MCF 10A (cell line): ENCODE results near the gene COX7A2. TPM values are rescaled to one million over a fixed set of nuclear protein-coding genes. Genes with fewer than 3 reads are reported as not detected.

Experiments used
- BruUV-seq: library from RNA; stranded (reverse); fragments of 400-500 nt; replicated peaks from 2 replicates; lab custom pipeline; 2021; lab: Mats Ljungman, UMichigan
- CTCF ChIA-PET: fragments of 300-600 bp; sonication (Branson Sonifier 250); formaldehyde crosslinking; extraction: SDS; loops from one replicate; lab custom pipeline; 2021; ENCODE audit warnings: antibody characterized with exemption, inconsistent platforms; lab: Yijun Ruan, JAX
- POLR2A ChIA-PET: fragments of 300-600, 350-650 bp; sonication (Branson Sonifier 250); formaldehyde crosslinking; extraction: SDS; loops from one replicate; lab custom pipeline; 2020; ENCODE audit warnings: antibody characterized with exemption, inconsistent platforms; lab: Yijun Ruan, JAX
- DNase-seq: peaks from one replicate; pipeline ENCODE4 v3.0.0-alpha.2; 2018; ENCODE audit not compliant: unreplicated experiment
- H3K27ac Mint-ChIP-seq: one replicate; pipeline ENCODE4 v1.8.0; 2022; ENCODE audit warnings: mild to moderate bottlenecking, low read depth, mixed read lengths; ENCODE audit not compliant: unreplicated experiment
- H3K27me3 Mint-ChIP-seq: one replicate; pipeline ENCODE4 v1.8.0; 2022; ENCODE audit warnings: mixed read lengths; ENCODE audit not compliant: insufficient read depth, unreplicated experiment
- H3K36me3 Mint-ChIP-seq: one replicate; pipeline ENCODE4 v1.8.0; 2022; ENCODE audit warnings: mild to moderate bottlenecking, moderate library complexity, mixed read lengths; ENCODE audit not compliant: insufficient read depth, unreplicated experiment
- H3K4me1 Mint-ChIP-seq: one replicate; pipeline ENCODE4 v1.8.0; 2022; ENCODE audit warnings: mixed read lengths; ENCODE audit not compliant: insufficient read depth, unreplicated experiment
- H3K4me3 Mint-ChIP-seq: one replicate; pipeline ENCODE4 v1.8.0; 2022; ENCODE audit warnings: mild to moderate bottlenecking, moderate library complexity, mixed read lengths; ENCODE audit not compliant: unreplicated experiment
- H3K9me3 Mint-ChIP-seq: one replicate; pipeline ENCODE4 v1.8.0; 2022; ENCODE audit warnings: mixed read lengths; ENCODE audit not compliant: unreplicated experiment
- CTCF ChIP-seq: fragments of 200-600 bp; IDR thresholded peaks from one replicate; pipeline ENCODE4 v1.8.0; 2022; ENCODE audit warnings: antibody characterized with exemption, mild to moderate bottlenecking; ENCODE audit not compliant: unreplicated experiment
- intact Hi-C: fragments of 100-400 bp; cut with micrococcal nuclease; formaldehyde crosslinking; loops from 2 replicates; pipeline ENCODE4 v1.14.1; 2022
- total RNA-seq: library from RNA; stranded (reverse); gene quantifications from 2 replicates; pipeline ENCODE4 v1.2.3, GENCODE V29; 2022

The COX7A2 gene
- total RNA-seq, 1 experiment from 2014 or later = 316 TPM

- ChIA-PET POLR2A (interaction anchor here (0.6 to 11.1 kb wide), 23 partner anchors 9 to 1766 kb away, joined by 3 to 314 read pairs (median 5); partner anchors contain the start of genes COX7A2 and SENP6), CTCF (interaction anchor here (1.1 to 3.6 kb wide), 3 partner anchors 10 to 18 kb away, joined by 5 to 25 read pairs (median 6); no protein-coding TSS in a partner anchor)
- H3K36me3 Mint-ChIP-seq = no peaks in the 10 kb centered on the region
- peak; percentile 42 for DNase-seq
- intact Hi-C loops = loop anchor here (2.0 kb wide), 1 partner anchor 18 kb away; no protein-coding TSS in a partner anchor
- H3K27ac Mint-ChIP-seq = no peak overlapping the region
- BruUV-seq = TSS peak; percentile 86
- H3K27me3 Mint-ChIP-seq = no peaks in the 10 kb centered on the region
- H3K9me3 Mint-ChIP-seq = no peaks in the 10 kb centered on the region
- TF ChIP-seq CTCF = no peak
- H3K4me3 Mint-ChIP-seq = no peak overlapping the region
- peaks cover 16% of the 10 kb centered on the region for H3K4me1 Mint-ChIP-seq
These were observed 41.7 kb upstream of the COX7A2 start for GRCh38 chr6:75285283-75285639.

- TF ChIP-seq CTCF = no peak
- BruUV-seq = no TSS peak
- H3K4me1 Mint-ChIP-seq = peaks cover 21% of the 10 kb centered on the region
- intact Hi-C loops = loop anchor here (2.0 kb wide), 1 partner anchor 18 kb away; no protein-coding TSS in a partner anchor
- peak; percentile 99 for DNase-seq
- no peaks in the 10 kb centered on the region for H3K9me3 Mint-ChIP-seq
- H3K27me3 Mint-ChIP-seq = no peaks in the 10 kb centered on the region
- H3K4me3 Mint-ChIP-seq = no peak within 1 kb of the TSS
- ChIA-PET POLR2A (interaction anchor here (0.7 to 11.1 kb wide), 26 partner anchors 9 to 1765 kb away, joined by 3 to 314 read pairs (median 5); partner anchors contain the start of genes COL12A1, COX7A2 and SENP6), CTCF (interaction anchor here (1.1 to 3.6 kb wide), 4 partner anchors 9 to 18 kb away, joined by 5 to 25 read pairs (median 6); no protein-coding TSS in a partner anchor)
- H3K27ac Mint-ChIP-seq = no peak within 1 kb of the TSS
- no peaks in the 10 kb centered on the region for H3K36me3 Mint-ChIP-seq
These were observed 41.2 kb upstream of the COX7A2 start, which contains the start of gene TMEM30A for GRCh38 chr6:75284632-75285282. Gene TMEM30A (minus strand): TSS chr6:75284792. CDS start chr6:75284638, 154 bp downstream.

GRCh38 chr6:75283907-75284631 lies 40.5 kb upstream of the COX7A2 start:
- no peaks in the 10 kb centered on the region for H3K27me3 Mint-ChIP-seq
- no peaks in the 10 kb centered on the region for H3K9me3 Mint-ChIP-seq
- no peaks in the 10 kb centered on the region for H3K36me3 Mint-ChIP-seq

More at GRCh38 chr6:75283907-75284631, 40.5 kb upstream of the COX7A2 start:
- no TSS peak for BruUV-seq
- intact Hi-C loops = loop anchor here (2.0 kb wide), 1 partner anchor 17 kb away; no protein-coding TSS in a partner anchor
- no peak for DNase-seq
- Mint-ChIP-seq H3K4me3 (no peak overlapping the region), H3K4me1 (peaks cover 28% of the 10 kb centered on the region), H3K27ac (no peak overlapping the region)
- CTCF ChIA-PET = interaction anchor here (0.5 to 3.6 kb wide), 6 partner anchors 9 to 1774 kb away, joined by 3 to 25 read pairs (median 5); no protein-coding TSS in a partner anchor
- POLR2A ChIA-PET = interaction anchor here (0.5 to 11.1 kb wide), 27 partner anchors 8 to 1765 kb away, joined by 3 to 314 read pairs (median 5); partner anchors contain the start of genes COL12A1, COX7A2 and SENP6
- TF ChIP-seq CTCF = no peak
